Common myeloid progenitor, CD34-positive (primary cell): ENCODE measurements around the gene GJC1. TPM values are rescaled to one million over a fixed set of nuclear protein-coding genes. Genes with fewer than 3 reads are reported as not detected.

Experiments
- CTCF ChIA-PET: fragments of 350-600 bp; sonication (Branson Sonifier 250); formaldehyde crosslinking; loops from one replicate; lab custom pipeline; 2021; ENCODE audit warnings: antibody characterized with exemption; lab: Charles Lee
- POLR2A ChIA-PET: fragments of 350-600 bp; sonication (Branson Sonifier 250); formaldehyde crosslinking; loops from one replicate; lab custom pipeline; 2021; ENCODE audit warnings: antibody characterized with exemption; lab: Charles Lee
- DNase-seq, 3 donors: peaks; one replicate each; pipeline versions ENCODE4 v3.0.0 to v3.0.0-alpha.2; 2013
- H3K27ac ChIP-seq, 2 experiments: 1 replicate in 1 of 2; 2 replicates in 1 of 2; pipeline ENCODE4 v1.7.0; 2013; ENCODE audit warnings: inconsistent platforms in 2 of 2, low read length in 2 of 2, mild to moderate bottlenecking in 2 of 2, low read depth in 1 of 2, moderate library complexity in 1 of 2; ENCODE audit not compliant: severe bottlenecking in 2 of 2, insufficient read depth in 1 of 2, poor library complexity in 1 of 2
- H3K27me3 ChIP-seq, 5 experiments: replicated peaks in 2 of 5; 1 replicate in 3 of 5; 2 replicates in 2 of 5; pipeline versions ENCODE4 v1.6.1 to v1.7.0; 2013; ENCODE audit warnings: low read length in 4 of 5, mild to moderate bottlenecking in 2 of 5, moderate library complexity in 2 of 5, inconsistent platforms in 1 of 5; ENCODE audit not compliant: insufficient read depth in 5 of 5, control insufficient read depth in 4 of 5
- H3K36me3 ChIP-seq, 4 experiments: 1 replicate in 2 of 4; 2 replicates in 2 of 4; pipeline versions ENCODE4 v1.6.1 to v1.7.0; 2013; ENCODE audit warnings: low read length in 3 of 4, control low read depth in 1 of 4, mild to moderate bottlenecking in 1 of 4; ENCODE audit not compliant: control insufficient read depth in 4 of 4, insufficient read depth in 4 of 4
- H3K4me1 ChIP-seq, 4 experiments: 1 replicate in 3 of 4; 2 replicates in 1 of 4; pipeline versions ENCODE4 v1.6.1 to v1.7.1; 2013; ENCODE audit warnings: low read length in 3 of 4, mild to moderate bottlenecking in 3 of 4, control low read depth in 1 of 4, inconsistent platforms in 1 of 4, moderate library complexity in 1 of 4; ENCODE audit not compliant: control insufficient read depth in 4 of 4, insufficient read depth in 4 of 4; ENCODE audit errors: control extremely low read depth in 1 of 4
- H3K4me3 ChIP-seq, 7 experiments: 1 replicate in 4 of 7; 2 replicates in 3 of 7; pipeline versions ENCODE4 v1.5.1 to v1.7.0; 2013; ENCODE audit warnings: mild to moderate bottlenecking in 7 of 7, low read length in 6 of 7, moderate library complexity in 6 of 7, inconsistent platforms in 2 of 7, low read depth in 2 of 7, control low read depth in 1 of 7; ENCODE audit not compliant: insufficient read depth in 4 of 7, control insufficient read depth in 1 of 7; ENCODE audit errors: extremely low read depth in 1 of 7
- H3K9me3 ChIP-seq, 5 experiments: 1 replicate in 4 of 5; 2 replicates in 1 of 5; pipeline versions ENCODE4 v1.6.1 to v1.7.1; 2013; ENCODE audit warnings: low read length in 4 of 5, mild to moderate bottlenecking in 2 of 5, inconsistent platforms in 1 of 5, low read depth in 1 of 5, moderate library complexity in 1 of 5; ENCODE audit not compliant: control insufficient read depth in 4 of 5, insufficient read depth in 2 of 5; ENCODE audit errors: control extremely low read depth in 1 of 5
- WGBS: methylation state at CpG from one replicate; pipeline ENCODE4 v1.1.5; 2013; ENCODE audit not compliant: insufficient coverage; 5-methylcytosine and 5-hydroxymethylcytosine counted together
- polyA plus RNA-seq: library from polyadenylated mRNA; unstranded; fragments of 120-200 nt; gene quantifications from one replicate; pipeline ENCODE4 v1.2.1, GENCODE V29; 2013

Gene GJC1
- 0.04 TPM for polyA plus RNA-seq

DNA sequence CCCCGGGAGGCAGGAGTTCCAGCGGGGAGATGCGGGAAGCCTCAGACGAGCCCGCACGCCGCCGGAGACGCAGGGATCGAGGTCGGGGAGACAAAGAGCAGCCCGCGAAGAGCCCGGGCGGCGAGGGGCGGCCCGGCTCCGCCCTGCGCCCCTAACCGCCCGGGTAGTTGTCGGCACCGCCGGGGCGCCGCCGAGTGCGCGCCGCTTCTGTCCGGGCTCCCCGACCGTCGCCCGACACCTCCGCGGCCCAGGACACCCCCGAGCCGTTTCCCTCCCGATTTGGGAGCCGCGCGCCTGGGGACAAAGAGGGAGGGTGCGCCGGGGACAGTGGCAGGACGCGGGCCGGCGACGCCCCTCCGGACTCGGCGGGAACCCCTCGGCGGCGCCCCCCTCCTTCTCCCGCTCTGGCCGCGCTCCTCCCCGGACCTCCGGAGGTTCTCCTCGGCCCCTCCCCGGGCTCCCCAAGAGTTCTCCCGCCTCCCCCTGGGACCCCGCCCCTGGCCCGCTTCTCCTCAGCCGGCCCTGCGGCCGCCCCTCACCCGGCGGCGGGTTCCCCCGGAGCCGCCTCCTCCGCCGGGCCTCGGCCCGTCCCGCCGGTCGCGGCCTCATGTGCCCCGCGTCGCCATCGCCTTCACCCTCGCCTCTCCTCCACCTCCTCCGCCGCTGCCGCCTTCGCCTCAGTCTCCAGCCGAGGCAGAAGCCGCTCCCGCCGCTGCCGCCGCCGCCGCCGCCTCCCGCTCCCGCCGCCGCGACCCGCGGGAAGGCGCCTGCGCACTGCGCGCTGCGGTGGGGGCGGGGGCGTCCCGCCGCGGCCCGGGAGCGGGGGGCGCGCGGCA is at the start of gene GJC1:
Gene GJC1 (minus strand): TSS at position 765 of the 836 bp plus-strand sequence. CDS start 24,470 bp downstream, outside the sequence.
- H3K27ac ChIP-seq: no peak within 1 kb of the TSS
- DNase-seq: peak in 2 of 3 donors; percentile 24 to 34
- peak within 1 kb of the TSS; percentile 26 to 58 (median 54) for H3K4me3 ChIP-seq
- POLR2A ChIA-PET: interaction anchor here (1.1 kb wide), 1 partner anchor 9 kb away, joined by 4 read pairs; no protein-coding TSS in a partner anchor
- CTCF ChIA-PET: interaction anchor here (1.6 to 1.8 kb wide), 2 partner anchors 8 to 50 kb away, joined by 4 read pairs; no protein-coding TSS in a partner anchor
- peaks cover 2 to 18% (median 14%) of the 10 kb centered on the region in 4 experiments for H3K4me1 ChIP-seq
- under 1% methylated on average over 81 of the region's 123 CpGs for WGBS
- peaks cover 17 to 82% (median 25%) of the 10 kb centered on the region in 5 experiments for H3K27me3 ChIP-seq
- no peaks in the 10 kb centered on the region for H3K9me3 ChIP-seq
- H3K36me3 ChIP-seq: no peaks in the 10 kb centered on the region

DNA sequence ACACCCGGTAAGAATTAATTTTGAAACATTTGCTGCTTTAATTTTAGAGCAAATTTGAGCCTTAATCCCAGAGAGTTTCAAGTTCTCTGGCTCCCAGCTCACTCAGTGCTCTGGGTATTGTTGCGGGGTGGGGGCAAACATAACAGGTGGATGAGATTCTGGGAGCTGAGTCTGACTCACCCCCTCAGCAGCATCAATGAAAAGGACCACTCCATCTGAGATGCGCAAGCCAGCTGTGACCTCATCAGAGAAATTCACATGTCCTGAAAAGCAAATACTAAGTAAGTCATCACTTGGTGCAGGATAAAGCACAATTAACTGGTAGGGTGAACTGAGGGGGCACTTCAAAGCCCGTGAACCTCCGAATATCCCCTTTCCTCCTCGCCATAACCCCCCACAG is 49.3 kb upstream of the GJC1 start:
- Histone ChIP-seq H3K9me3 (no peaks in the 10 kb centered on the region), H3K4me1 (no peaks in the 10 kb centered on the region), H3K36me3 (peaks cover 29 to 89% (median 53%) of the 10 kb centered on the region in 4 experiments), H3K4me3 (no peak overlapping the region), H3K27ac (no peak overlapping the region), H3K27me3 (no peaks in the 10 kb centered on the region)
- no peak for DNase-seq
- ChIA-PET CTCF (interaction anchor here (0.9 to 4.0 kb wide), 11 partner anchors 8 to 145 kb away, joined by 3 to 36 read pairs (median 4); partner anchors contain the start of gene EFTUD2), POLR2A (no interaction called here)
- 100% methylated on average over 6 of the region's 6 CpGs for WGBS

DNA sequence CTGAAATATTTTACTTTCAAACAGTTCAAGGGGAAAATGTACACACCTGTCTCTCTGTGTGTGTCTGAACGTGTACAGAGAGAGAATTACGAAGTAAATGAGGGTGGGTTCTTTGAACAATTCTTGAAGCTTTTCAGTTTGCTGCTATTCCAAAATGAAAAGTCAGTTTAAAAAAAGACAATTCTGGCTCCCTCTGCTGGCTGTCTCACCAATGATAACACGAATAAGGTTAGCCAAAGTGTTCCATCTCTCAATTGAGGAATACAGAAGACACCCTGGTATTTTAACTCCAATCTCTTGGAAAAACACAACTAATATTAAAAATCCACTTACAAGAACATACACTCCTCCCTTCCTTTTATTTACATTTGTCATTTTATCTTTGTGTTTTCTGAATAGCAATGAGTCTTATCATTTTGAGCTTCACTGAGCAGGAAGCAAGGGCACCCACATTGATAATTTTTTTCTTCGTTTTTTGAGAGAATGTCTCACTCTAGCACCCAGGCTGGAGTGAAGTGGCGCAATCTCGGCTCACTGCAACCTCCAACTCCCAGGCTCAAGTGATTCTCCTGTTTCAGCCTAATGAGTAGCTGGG is 48.6 kb upstream of the GJC1 start:
- WGBS: 70% methylated on average over 4 of the region's 6 CpGs

DNA sequence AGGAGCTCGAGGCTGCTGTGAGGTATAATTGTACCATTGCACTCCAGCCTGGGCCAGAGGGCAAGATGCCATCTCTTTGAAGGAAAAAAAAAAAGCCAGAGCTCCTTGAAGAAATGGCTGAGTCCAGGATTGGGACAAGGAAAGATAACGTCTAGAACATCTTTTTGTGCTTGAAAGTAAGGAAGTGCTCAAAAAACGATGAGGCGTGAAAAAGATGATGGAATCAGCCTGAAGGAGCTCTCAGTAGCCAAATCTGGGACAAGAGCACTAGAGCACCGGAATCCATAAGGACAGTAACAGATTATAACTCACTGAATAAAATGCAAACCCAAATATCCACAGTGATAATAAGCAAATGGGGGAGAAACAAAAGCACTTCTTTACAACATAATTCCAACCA is 47.0 kb upstream of the GJC1 start:
- Histone ChIP-seq H3K27ac (no peak overlapping the region), H3K36me3 (peaks cover 22 to 80% (median 54%) of the 10 kb centered on the region in 4 experiments), H3K27me3 (no peaks in the 10 kb centered on the region), H3K9me3 (no peaks in the 10 kb centered on the region), H3K4me1 (no peaks in the 10 kb centered on the region), H3K4me3 (no peak overlapping the region)
- CTCF ChIA-PET: interaction anchor here (1.1 to 4.0 kb wide), 4 partner anchors 10 to 145 kb away, joined by 3 to 36 read pairs (median 6); no protein-coding TSS in a partner anchor
- POLR2A ChIA-PET: no interaction called here
- no peak for DNase-seq
- 89% methylated on average over 4 of the region's 5 CpGs for WGBS

More for the DNA sequence above, 48.6 kb upstream of the GJC1 start:
- no peaks in the 10 kb centered on the region for H3K27me3 ChIP-seq
- no peak overlapping the region for H3K27ac ChIP-seq
- ChIA-PET POLR2A (no interaction called here), CTCF (interaction anchor here (0.9 to 4.0 kb wide), 15 partner anchors 8 to 144 kb away, joined by 3 to 36 read pairs (median 4); partner anchors contain the start of gene EFTUD2)
- peak; percentile 30 to 60 (median 51) for DNase-seq
- peaks cover 31 to 88% (median 55%) of the 10 kb centered on the region in 4 experiments for H3K36me3 ChIP-seq
- H3K9me3 ChIP-seq: no peaks in the 10 kb centered on the region
- no peak overlapping the region for H3K4me3 ChIP-seq
- H3K4me1 ChIP-seq: no peaks in the 10 kb centered on the region

DNA sequence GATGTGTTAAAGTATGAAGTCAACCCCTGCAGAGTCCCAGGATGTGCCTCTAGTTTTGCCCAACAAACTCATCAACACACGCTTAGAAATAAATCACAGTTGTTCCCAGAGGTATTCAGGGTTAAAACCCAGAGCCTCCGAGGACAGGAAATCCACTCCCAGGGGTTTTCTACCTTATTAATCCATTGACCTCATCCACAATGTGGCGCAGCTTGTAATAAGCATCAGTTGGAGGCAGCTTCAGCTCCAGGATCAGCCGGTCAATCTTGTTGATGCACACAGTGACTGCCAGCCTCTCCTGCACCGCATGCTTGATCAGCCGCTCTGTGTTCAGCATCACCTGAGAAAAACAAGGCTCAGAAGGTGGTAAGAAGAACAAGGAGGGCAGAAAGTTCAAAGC is 45.7 kb upstream of the GJC1 start:
- H3K27me3 ChIP-seq: no peaks in the 10 kb centered on the region
- no peaks in the 10 kb centered on the region for H3K4me1 ChIP-seq
- ChIA-PET CTCF (no interaction called here), POLR2A (no interaction called here)
- no peak for DNase-seq
- H3K27ac ChIP-seq: no peak overlapping the region
- 100% methylated on average over 3 of the region's 6 CpGs for WGBS
- no peaks in the 10 kb centered on the region for H3K9me3 ChIP-seq
- no peak overlapping the region for H3K4me3 ChIP-seq
- H3K36me3 ChIP-seq: peaks cover 22 to 75% (median 52%) of the 10 kb centered on the region in 4 experiments

DNA sequence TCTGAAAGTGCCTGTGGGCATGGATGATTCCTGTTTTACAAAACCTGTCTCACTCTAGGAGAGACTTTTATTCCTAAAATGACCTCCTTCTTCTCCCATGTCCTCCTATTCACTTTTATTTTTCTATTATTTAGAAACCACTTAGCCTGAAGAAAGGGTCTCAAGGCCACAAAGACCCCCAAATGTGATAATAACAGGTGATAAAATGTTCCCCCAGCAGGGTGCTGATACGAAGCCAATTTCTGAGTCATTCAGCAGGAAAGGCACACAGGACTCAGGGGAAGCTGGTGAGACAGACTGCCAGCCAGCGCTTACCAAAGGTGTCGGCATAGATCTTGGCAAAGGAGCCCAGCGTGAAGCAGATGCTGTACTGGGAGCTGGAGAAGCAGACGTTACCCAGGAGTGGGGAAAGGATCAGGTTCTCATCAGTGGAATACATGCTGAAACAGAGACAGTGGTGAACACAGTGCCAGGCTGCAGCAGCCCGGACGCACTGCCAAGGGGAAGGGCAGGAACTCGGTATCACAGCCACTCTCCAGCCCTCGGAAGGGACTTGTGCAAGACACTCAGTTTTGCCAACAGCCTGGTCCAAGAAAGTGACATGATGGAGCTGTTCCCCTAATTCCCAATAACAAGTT is 42.2 kb upstream of the GJC1 start:
- H3K36me3 ChIP-seq: peaks cover 24 to 81% (median 55%) of the 10 kb centered on the region in 4 experiments
- H3K4me3 ChIP-seq: no peak overlapping the region
- no peak overlapping the region for H3K27ac ChIP-seq
- ChIA-PET POLR2A (no interaction called here), CTCF (interaction anchor here (1.3 to 1.4 kb wide), 2 partner anchors 13 to 93 kb away, joined by 4 to 6 read pairs; no protein-coding TSS in a partner anchor)
- no peaks in the 10 kb centered on the region for H3K9me3 ChIP-seq
- WGBS: 95% methylated on average over 8 of the region's 9 CpGs
- H3K4me1 ChIP-seq: no peaks in the 10 kb centered on the region
- no peak for DNase-seq
- no peaks in the 10 kb centered on the region for H3K27me3 ChIP-seq
